Hippocampal formation (tissue), 2 donors: ENCODE results near the gene TXNDC17.
A peak's percentile ranks its signal among the peaks of the same experiment; 100 is the strongest.
"Not testable (repeated sequence)": the region's sequence is repeated elsewhere in the genome, so short reads cannot be mapped to it uniquely, and the experiment has no call there.

ENCODE experiments used
- DNase-seq, 2 donors: peaks; one replicate each; lab custom pipeline; 2025; lab: John Stamatoyannopoulos, UW

The TXNDC17 gene

DNA sequence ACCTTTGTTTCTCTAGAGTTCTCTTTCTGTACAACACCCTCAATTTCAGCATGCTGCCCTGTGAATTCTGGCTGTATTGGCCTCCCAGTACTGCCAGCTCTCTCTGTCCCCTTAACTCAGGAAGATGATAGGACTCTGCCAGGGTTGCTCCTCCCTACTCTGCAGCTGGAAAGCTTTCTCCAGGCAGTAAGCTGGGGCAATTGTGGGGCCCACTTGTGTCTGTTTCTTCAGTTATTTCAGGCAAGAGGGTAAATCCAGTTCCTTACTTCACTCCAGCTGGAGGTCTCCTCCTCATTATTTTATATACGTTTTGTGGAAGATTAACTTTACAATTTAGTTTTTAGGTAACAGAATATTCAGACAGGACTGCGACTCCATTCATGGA lies 20.6 kb downstream of the TXNDC17 start:
- DNase-seq = no peak

DNA sequence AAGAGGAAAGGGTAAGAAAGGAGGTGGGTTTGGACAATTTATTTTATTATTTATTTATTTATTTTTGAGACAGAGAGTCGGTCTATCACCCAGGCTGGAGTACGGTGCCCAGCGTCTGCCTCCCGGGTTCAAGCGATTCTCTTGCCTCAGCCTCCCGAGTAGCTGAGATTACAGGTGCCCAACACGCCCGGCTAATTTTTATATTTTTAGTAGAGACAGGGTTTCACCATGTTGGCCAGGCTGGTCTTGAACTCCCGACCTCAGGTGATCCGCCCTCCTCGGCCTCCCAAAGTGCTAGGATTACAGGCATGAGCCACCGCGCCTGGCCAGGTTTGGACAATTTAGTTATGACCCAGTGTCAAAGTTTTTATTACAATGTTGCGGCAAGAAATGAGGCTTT lies 22.3 kb downstream of the TXNDC17 start:
- not testable (repeated sequence) for DNase-seq

DNA sequence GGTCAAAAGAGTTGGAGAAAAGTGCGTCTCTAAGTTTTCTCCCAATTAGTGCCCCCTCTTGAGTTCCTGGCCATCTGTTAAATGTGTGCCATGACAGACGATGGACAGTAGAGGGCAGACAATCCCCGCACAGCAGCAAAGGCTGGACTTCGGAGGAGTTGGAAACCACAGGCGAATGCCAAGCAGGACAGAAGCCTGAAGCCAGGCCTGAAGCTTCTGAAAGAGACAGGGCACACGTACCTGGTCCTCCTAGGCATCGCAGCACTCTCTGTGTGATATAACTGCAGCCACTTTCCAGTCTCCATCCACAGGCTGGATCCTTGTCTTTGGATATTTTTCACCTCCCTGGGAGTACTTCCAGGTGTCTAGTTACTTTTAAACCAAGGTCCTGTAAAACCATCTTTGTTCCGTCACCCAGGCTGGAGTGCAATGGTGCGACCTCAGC lies 25.2 kb downstream of the TXNDC17 start:
- peak; percentile 67 to 68 for DNase-seq

DNA sequence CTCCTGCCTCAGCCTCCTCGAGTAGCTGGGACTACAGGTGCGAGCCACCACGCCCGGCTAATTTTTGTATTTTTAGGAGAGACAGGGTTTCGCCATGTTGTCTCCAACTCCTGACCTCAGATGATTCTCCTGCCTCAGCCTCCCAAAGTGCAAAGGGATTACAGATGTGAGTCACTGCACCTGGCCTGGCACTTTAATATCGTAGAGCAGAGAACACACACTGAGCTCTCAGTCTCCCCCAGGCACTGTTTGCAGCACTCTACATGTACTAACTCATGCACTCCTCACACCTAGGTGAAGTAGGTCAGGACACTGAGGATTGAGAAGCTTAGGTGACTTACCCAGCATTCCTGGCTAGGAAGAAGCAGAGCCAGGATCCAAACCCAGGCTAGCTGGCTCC lies 25.7 kb downstream of the TXNDC17 start:
- no peak for DNase-seq

DNA sequence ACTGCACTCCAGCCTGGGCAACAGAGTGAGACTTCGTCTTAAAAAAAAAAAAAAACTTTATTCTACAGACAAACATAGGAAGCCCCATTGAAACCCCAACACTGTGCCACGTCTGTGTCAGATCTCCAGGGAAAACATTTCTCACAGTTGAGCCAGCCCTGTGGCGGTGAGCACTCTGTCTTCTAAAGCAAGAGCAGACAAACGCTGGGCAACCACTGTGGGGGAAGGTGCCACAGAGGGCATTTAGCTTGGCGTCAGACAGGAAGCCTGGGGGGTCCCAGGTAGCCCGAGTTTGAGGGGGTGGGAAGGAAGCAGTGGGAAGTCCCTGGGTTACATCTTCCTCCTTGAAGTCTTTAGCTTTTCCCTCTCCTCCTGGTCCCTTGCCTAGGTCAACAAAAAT lies 26.7 kb downstream of the TXNDC17 start:
- no peak for DNase-seq

DNA sequence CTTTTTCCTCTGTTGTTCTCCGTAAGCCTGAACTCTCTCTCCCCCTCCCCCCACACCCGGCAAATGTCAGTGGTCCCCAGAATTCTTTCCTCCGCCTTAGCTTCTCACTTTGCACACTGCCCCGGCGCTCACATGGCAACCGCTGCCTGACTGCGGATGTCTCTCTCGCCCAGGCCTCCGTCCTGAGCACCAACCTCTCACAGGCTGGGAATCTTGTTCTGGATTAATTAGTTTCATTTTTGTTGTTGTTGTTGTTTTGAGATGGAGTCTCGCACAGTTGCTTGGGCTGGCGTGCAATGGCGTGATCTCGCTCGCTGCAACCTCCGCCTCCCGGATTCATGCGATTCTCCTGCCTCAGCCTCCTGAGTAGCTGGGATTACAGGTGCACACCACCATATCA lies 27.4 kb downstream of the TXNDC17 start:
- no peak for DNase-seq

DNA sequence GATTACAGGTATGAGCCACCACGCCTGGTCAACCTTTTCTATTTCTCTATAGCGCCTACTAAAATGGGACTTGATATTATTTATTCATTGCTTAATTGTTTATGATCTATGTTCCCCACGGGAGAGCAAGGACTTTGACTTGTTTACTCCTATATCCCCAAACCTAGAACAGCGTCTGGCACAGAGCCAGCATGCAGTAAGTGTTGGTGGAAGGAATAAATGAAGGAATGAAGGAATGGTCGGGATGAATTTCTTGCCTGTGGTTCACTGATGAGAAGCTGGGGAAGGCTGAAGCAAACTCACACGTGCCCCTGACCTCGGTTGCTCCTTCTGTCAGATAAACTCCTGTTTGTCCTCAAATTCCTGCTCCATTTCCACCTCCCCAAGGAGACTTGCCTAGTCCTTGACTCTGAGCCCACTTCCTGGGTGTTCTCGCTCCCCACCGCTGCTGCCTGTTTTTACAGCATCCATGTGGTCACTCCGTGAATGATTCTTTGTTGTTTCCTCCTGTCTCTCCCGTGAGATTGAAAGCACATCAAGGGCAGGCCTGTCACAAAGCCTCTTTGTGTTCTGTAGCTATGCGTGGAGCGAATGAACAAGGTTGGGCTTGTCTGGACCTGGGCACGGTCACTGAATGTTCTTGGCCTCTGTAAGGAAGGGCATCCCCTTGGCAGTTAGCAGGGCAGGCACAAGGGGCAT lies 28.0 kb downstream of the TXNDC17 start:
- DNase-seq = no peak

DNA sequence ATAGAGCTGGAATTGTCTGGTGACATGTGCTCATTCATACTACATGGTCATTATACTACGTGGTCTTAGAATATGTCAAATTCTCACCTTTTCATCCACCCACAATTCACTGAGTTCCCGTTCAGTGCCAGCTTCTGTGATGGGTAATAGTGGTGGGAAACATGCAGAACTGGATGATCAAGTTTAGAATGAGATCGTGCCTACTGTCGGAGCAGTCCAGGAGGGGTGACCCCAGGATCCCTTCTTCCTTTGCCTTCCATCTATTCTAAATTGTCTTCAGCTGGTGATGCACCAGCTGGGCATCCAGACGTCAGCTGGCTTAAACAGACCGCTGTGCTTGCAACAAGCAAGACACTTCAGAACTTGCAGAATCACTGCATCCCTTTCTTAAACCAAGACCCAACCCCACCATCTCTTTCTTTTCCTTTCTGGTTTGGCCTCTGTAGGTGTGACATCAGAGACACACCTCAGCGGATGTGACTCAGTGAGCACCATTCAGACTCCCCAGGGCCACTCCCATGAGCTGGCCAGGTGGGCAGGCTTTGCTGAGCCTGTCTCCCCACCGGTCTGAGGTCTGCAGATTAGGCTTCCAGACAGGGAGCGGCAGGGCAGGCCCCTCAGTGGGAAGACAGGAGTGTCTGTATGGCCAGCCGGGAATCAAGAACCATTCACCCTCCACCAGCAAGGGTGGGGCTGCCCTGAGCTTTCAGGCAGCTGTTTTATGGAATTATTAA lies 28.8 kb downstream of the TXNDC17 start:
- no peak for DNase-seq

DNA sequence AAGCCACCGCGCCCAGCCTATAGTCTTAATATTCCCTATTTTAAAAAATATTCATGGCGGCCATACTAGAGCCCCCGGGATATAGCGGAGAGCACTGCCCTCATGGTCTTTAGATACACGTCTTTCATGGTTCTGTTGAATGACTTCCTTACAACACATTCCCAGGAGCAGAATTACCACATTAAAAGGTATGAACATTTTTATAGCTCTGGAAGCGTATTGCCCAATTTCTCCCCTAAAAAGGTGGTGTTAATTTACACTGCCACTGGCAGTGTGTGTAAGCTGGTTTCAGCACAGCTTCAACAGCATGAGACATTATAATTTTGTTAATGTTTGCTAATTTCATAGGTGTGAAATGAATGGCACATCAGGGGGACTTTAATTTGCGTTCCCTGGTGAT lies 29.7 kb downstream of the TXNDC17 start:
- no peak for DNase-seq

DNA sequence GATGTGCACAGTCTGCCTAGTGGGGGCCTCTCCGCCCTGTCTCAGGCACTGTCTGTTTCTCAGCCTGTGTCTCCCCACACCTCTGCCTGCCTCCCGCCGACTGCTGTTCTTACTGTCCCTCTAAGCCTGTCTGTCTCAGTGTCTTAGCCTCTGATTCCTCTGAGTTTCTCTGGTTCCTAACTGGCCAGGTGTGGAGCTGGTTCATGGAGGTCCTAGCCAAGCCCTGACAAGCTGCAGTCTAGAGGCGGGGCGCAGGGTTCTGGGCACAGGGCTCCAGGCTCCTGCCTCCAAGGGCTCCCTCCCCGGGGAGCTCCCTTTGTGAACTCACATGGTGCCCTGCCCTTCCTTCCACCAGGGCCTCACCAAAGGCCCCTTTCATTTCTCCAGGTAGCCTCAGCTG lies 30.1 kb downstream of the TXNDC17 start:
- no peak for DNase-seq

DNA sequence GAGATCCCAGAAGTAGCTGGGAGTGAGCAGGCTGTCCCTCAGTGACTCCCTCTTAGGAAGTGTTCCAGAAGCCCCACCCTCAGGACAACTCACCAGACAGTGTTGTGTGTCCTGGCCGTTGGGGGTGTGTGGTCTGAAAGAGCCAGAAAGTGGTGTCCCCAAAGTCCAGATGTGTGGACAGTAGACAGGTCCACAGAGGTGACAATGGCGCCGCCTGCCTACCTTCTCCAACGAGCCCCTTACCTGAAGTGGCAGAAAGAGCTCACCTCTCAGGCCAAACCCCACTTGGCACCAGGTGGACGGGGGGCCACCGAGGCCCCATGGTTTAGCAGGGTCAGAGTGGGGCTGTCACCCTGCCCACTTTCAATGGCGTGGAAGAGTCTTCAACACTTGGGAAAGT lies 30.6 kb downstream of the TXNDC17 start:
- DNase-seq = no peak

DNA sequence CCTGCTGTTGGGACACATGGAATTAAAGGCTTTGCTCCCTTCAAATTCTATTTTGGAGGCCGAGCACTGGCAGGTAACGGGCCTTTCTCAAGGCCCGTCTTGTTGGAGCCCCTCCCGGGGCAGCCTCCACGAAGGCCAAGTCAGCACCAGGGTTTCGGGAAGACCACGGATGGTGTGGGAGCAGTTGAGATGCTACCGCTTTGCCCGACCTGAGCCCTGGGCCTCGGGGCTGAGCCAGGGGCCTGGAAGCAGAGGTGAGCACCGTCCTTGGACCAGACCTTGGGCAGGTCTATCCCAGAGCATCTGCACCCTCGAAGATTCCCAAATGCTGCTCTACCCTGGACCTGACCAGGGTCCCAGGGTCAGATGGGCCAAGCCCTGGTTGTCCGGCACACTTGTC lies 33.7 kb downstream of the TXNDC17 start:
- DNase-seq = no peak

DNA sequence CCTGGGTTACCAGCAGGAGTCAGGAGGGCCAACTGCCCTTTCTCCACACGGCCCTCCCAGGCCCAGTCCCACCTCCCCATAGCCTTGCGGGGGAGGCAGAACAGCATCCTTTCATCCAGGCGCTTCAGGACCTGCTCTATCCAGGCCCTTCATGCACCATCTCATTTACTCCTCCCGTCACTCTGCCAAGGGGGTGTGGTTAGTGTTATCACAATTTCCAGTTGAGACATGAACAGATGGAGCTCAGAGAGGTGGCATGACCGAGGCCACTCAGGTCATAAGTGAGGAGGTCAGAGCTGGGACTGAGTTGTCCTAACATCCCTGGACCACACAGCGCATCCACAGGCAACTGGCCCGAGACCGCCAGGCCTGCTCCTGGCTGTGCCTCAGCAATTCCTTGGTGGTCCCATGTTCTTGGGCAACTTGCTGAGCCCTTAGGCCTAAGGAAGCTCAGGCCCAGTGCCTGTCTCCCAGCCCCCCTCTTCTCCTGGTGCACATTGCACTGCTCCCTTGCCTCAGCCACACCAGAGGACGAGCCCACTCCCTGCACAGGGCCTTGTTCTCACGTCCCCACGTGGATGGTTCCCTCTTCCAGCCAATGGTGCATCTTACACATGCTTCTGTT lies 34.5 kb downstream of the TXNDC17 start:
- no peak for DNase-seq

DNA sequence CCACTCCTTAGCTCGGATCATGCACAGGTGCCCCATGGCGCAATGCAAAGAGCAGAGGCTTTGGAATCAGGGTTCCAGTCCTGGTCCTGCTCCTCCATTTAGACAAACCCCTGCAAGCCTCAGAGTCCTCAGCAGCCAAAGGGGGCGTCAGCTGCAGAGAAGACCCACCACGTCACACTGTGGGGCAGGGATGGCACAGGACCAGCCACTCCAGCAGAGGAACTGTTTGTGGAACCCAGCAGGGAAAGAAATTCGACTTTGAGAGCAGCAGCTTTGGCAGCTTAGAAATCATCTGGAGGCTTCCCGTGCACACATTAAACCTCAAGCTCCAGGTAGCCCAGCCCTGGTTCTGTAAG lies 35.9 kb downstream of the TXNDC17 start:
- DNase-seq = no peak

DNA sequence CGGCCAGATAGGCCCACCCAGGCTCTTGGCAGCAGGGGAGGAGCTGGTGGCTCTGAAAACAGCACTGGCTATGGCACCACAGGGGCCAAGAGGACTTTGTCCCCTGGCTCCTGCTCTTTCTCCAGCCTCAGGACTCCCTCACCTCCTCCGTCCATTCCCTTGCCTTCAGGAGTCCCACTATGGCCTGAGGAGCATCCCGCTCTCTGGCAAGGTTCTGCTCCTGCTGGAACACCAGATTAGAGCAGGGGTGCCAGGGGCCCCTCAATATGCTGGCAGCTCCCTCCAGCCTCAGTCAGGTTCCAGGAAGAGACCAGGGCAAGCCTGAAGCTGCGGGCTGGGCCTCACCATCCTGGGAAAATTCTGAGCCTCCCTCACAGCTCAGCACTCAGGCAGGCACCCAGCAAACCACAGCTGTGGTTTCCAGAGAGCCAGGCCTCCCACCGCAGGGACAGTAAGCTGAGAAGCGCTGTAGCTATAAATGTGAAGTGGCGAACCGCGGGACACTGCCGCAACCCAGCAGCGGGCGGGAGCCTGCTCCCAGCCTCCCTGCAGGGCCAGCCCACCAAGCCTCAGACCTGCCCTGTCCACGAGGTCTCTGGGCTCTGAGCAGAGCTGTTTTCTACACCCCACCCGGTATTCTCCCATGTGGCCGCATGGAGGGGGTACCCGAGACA lies 36.4 kb downstream of the TXNDC17 start:
- no peak for DNase-seq

DNA sequence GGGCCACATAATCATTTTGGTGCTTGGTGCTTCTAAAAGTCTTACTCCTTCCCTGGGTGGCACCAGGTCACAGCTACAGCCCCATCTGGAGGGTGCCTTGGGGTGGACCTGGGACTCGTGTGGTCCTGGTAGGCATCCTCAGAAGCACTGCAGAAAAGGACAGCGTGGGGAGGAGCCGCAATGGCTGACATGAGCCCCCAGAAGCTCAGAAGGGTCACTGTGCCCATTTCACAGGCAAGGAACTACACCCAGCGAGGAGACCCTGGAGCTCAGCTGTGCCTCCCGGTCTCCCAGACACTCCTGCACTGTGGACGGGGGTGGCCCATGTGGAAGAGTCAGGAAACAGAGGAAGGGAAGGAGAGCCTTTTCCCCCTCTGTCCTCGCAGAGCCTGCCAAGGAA lies 37.1 kb downstream of the TXNDC17 start:
- no peak for DNase-seq

DNA sequence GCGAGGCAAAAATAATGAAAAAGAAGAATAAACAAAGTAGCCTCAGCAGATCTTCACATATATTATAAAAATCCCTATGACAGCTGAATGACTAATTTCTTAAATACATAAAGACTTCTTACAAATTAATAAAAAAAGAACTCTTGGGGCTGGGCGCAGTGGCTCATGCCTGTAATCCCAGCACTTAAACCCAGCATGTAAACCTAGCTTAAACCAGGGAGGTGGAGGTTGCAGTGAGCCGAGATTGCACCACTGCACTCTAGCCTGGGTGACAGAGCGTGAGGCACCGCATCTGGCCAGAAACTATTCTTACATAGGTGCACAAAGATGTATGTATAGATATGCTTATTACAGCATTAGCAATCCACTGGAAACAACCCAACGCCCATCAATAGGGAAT lies 38.4 kb downstream of the TXNDC17 start:
- DNase-seq = no peak

DNA sequence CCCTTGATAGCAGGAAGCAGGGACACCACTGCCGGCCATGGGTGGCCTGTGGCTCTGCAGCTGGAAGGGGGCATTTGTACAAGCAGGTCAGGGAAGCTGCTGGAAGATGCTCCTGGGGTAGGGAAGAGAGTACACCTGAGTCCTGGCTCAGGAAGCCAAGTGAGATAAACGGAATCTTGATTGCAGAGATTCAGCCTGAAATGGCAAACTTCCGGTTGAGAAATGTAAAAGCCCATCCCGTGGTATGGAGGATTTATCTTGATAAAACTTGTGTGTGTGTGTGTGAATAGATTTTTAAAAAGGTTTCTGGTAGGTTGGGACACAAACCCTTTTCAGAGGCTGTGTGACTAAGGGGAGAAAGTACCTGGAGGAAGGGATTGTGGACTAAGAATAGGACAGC lies 40.3 kb downstream of the TXNDC17 start:
- no peak for DNase-seq

DNA sequence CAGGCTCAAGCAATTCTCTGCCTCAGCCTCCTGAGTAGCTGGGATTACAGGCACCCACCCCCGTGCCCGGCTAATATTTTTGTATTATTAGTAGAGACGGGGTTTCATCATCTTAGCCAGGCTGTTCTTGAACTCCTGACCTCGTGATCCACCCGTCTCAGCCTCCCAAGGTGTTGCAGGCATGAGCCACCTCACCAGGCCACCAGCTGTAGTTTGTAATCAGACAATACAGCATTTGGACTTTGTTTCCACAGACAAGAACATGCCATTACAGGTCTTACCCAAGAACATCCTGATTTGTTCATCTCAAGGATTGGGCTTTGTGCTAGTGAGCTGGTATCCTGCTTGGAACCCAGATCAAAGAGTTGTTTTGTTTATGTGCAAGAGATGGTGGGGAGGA lies 40.8 kb downstream of the TXNDC17 start:
- no peak for DNase-seq

DNA sequence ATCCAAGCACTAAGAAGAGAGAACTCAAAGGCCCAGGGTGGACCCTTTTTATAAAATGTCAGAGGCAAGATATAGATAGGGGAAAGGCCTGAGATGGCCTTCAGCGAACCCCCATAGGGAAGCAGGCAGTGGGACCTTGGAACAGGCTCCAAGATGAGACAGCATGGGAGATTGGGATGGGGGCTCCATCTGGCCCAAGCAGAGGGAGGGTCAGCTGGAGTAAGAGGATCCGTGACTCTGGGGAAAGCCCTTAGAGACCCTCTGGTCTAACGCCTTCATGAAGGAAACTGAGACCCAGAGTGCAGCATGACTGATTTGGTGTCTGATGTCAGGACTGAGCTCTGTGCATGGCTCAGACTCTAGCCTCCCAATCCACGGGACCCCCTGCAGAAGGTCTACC lies 41.5 kb downstream of the TXNDC17 start:
- no peak for DNase-seq

DNA sequence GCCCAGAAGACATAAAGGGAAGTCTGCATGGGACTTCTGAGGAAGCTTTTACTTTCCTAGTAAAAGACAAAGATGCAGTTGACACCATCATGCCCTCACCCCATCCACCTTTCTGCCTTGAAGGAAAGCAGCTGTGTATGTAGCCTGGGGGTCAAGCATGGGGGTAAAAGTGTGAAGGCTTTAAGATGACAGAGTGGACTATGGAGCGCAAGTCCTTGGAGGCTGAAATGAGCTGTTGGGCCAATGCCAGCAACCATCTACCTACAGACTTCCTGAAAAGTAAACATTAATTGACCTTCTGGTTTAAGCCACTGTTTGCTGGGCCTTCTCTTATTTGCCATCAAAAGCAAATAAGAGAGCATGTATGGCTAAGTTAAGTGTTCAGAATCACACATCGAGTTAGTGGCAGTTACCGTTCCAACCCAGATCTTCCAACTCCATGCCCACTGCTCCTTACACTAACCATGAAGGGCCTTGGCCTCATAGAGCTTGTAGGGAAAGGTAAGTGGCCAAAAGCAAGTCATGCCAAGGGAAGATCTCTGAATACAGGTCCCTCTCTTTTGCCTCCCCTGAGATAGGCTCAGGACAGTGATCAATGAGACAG lies 42.3 kb downstream of the TXNDC17 start:
- no peak for DNase-seq

DNA sequence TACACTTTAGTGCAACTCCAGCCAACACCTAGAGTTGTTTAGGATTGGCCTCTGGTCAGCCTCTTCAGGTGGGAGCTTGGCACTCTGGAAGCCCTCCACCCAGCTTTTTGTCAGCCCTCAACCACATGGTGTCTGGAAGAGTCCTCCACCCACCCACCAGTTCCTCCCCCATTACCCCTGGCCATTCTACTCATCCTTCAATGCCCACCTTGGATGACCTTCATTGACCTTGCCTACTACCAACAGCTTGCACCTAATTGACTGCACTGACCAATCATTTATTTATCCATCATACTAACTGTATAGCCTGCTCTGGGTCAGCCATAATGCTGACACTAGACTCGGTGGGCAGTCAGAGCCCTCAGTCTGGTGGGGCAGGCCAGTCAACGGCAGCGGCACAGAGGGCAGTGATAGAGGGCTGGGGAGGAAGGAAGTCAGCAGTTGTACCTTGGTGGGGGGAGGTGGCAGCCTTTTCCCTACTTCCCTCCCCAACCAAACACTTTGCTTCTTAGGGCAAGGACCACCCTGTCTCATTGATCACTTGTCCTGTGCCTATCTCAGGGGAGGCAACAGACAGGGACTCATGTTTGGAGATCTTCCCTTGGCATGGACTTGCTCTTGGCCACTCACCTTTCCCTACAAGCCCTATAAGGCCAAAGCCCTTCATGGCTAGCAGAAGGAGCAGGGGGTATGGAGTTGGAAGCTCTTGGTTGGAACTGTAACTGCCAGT lies 43.0 kb downstream of the TXNDC17 start:
- no peak for DNase-seq
